NB4 (cell line): ENCODE measurements around the gene WFDC6.

Experiments used
- CTCF ChIP-seq: IDR thresholded peaks from one replicate; pipeline ENCODE4 v1.5.1; 2012; ENCODE audit warnings: low read depth, low read length
- POLR2A ChIP-seq: IDR thresholded peaks from 2 replicates; pipeline ENCODE4 v1.6.1; 2011; ENCODE audit warnings: mild to moderate bottlenecking; ENCODE audit not compliant: insufficient read length; ENCODE audit errors: extremely low read depth

- TF ChIP-seq POLR2A (no peak), CTCF (no peak)
Measured at GRCh38 chr20:45548410-45548809, 9.1 kb upstream of the WFDC6 start.
